Activated T-cell treated with anti-CD3 and anti-CD28 coated beads, Interleukin-2, amount 50 U/mL, for 24 hours (primary cell): ENCODE data around the gene PFKL.
"Not testable (repeated sequence)": the region's sequence is repeated elsewhere in the genome, so short reads cannot be mapped to it uniquely, and the experiment has no call there.

Source experiments
- DNase-seq: peaks from one replicate; pipeline ENCODE4 v3.0.0-alpha.2; 2020
- H3K27ac Mint-ChIP-seq: 2 replicates; pipeline ENCODE4 v1.8.0; 2020; ENCODE audit warnings: mild to moderate bottlenecking, mixed read lengths
- H3K27me3 Mint-ChIP-seq: 2 replicates; pipeline ENCODE4 v1.8.0; 2020; ENCODE audit warnings: mixed read lengths
- H3K36me3 Mint-ChIP-seq: 2 replicates; pipeline ENCODE4 v1.8.0; 2020; ENCODE audit warnings: low read depth, mixed read lengths
- H3K4me1 Mint-ChIP-seq: 2 replicates; pipeline ENCODE4 v1.8.0; 2020; ENCODE audit warnings: low read depth, mixed read lengths
- H3K4me3 Mint-ChIP-seq: 2 replicates; pipeline ENCODE4 v1.8.0; 2020; ENCODE audit warnings: mild to moderate bottlenecking, moderate library complexity, mixed read lengths
- H3K9me3 Mint-ChIP-seq: 2 replicates; pipeline ENCODE4 v1.8.0; 2020; ENCODE audit warnings: mixed read lengths

The PFKL gene

GRCh38 chr21:44296916-44297315 lies 2.9 kb upstream of the PFKL start:
- Mint-ChIP-seq H3K4me1 (peaks cover 38% of the 10 kb centered on the region), H3K36me3 (peaks cover 7% of the 10 kb centered on the region), H3K27ac (no peak overlapping the region), H3K27me3 (no peaks in the 10 kb centered on the region), H3K9me3 (no peaks in the 10 kb centered on the region), H3K4me3 (no peak overlapping the region)
- no peak for DNase-seq

- Mint-ChIP-seq H3K9me3 (no peaks in the 10 kb centered on the region), H3K4me1 (peaks cover 45% of the 10 kb centered on the region), H3K27ac (peak overlapping the region; percentile 67), H3K27me3 (no peaks in the 10 kb centered on the region), H3K36me3 (peaks cover 12% of the 10 kb centered on the region), H3K4me3 (peak overlapping the region; percentile 29)
- peak; percentile 84 for DNase-seq
Measured at GRCh38 chr21:44297525-44298290, 2.1 kb upstream of the PFKL start.

GRCh38 chr21:44298301-44298700 lies 1.6 kb upstream of the PFKL start:
- H3K4me3 Mint-ChIP-seq = peak overlapping the region; percentile 27
- H3K9me3 Mint-ChIP-seq = no peaks in the 10 kb centered on the region
- peak overlapping the region; percentile 67 for H3K27ac Mint-ChIP-seq
- no peaks in the 10 kb centered on the region for H3K27me3 Mint-ChIP-seq
- peaks cover 47% of the 10 kb centered on the region for H3K4me1 Mint-ChIP-seq
- peaks cover 12% of the 10 kb centered on the region for H3K36me3 Mint-ChIP-seq
- DNase-seq = no peak

GRCh38 chr21:44299085-44299457 lies 782 bp upstream of the PFKL start:
- H3K4me3 Mint-ChIP-seq = peak overlapping the region; percentile 84
- peaks cover 18% of the 10 kb centered on the region for H3K36me3 Mint-ChIP-seq
- H3K9me3 Mint-ChIP-seq = no peaks in the 10 kb centered on the region
- H3K27ac Mint-ChIP-seq = peak overlapping the region; percentile 95
- no peaks in the 10 kb centered on the region for H3K27me3 Mint-ChIP-seq
- H3K4me1 Mint-ChIP-seq = peaks cover 53% of the 10 kb centered on the region
- DNase-seq = no peak

GRCh38 chr21:44300262-44300959 lies 558 bp downstream of the PFKL start:
- H3K36me3 Mint-ChIP-seq = peaks cover 19% of the 10 kb centered on the region
- peak overlapping the region; percentile 88 for H3K27ac Mint-ChIP-seq
- peaks cover 55% of the 10 kb centered on the region for H3K4me1 Mint-ChIP-seq
- no peaks in the 10 kb centered on the region for H3K27me3 Mint-ChIP-seq
- DNase-seq = peak; percentile 78
- H3K4me3 Mint-ChIP-seq = peak overlapping the region; percentile 83
- H3K9me3 Mint-ChIP-seq = no peaks in the 10 kb centered on the region

GRCh38 chr21:44301141-44301540 lies 1.3 kb downstream of the PFKL start:
- H3K27me3 Mint-ChIP-seq = no peaks in the 10 kb centered on the region
- H3K4me1 Mint-ChIP-seq = peaks cover 55% of the 10 kb centered on the region
- no peaks in the 10 kb centered on the region for H3K9me3 Mint-ChIP-seq
- DNase-seq = no peak
- H3K36me3 Mint-ChIP-seq = peaks cover 19% of the 10 kb centered on the region
- H3K4me3 Mint-ChIP-seq = peak overlapping the region; percentile 83
- peak overlapping the region; percentile 88 for H3K27ac Mint-ChIP-seq

GRCh38 chr21:44301961-44302406 lies 2.1 kb downstream of the PFKL start:
- Mint-ChIP-seq H3K4me3 (peak overlapping the region; percentile 83), H3K27ac (peak overlapping the region; percentile 71), H3K4me1 (peaks cover 55% of the 10 kb centered on the region), H3K9me3 (no peaks in the 10 kb centered on the region), H3K36me3 (peaks cover 26% of the 10 kb centered on the region), H3K27me3 (no peaks in the 10 kb centered on the region)
- DNase-seq = no peak

- not testable (repeated sequence) for DNase-seq, H3K27me3 Mint-ChIP-seq, H3K9me3 Mint-ChIP-seq
- Mint-ChIP-seq H3K4me3 (peak overlapping the region; percentile 83), H3K4me1 (peaks cover 51% of the 10 kb centered on the region), H3K27ac (peak overlapping the region; percentile 29), H3K36me3 (peaks cover 34% of the 10 kb centered on the region)
Measured at GRCh38 chr21:44302573-44303401, 2.9 kb downstream of the PFKL start.

- H3K4me1 Mint-ChIP-seq = peaks cover 43% of the 10 kb centered on the region
- no peak overlapping the region for H3K4me3 Mint-ChIP-seq
- H3K36me3 Mint-ChIP-seq = peaks cover 40% of the 10 kb centered on the region
- H3K27me3 Mint-ChIP-seq = no peaks in the 10 kb centered on the region
- peak overlapping the region; percentile 59 for H3K27ac Mint-ChIP-seq
- no peaks in the 10 kb centered on the region for H3K9me3 Mint-ChIP-seq
- no peak for DNase-seq
Measured at GRCh38 chr21:44303490-44303981, 3.7 kb downstream of the PFKL start.

GRCh38 chr21:44304011-44304616 lies 4.3 kb downstream of the PFKL start:
- no peak for DNase-seq
- no peaks in the 10 kb centered on the region for H3K27me3 Mint-ChIP-seq
- peaks cover 39% of the 10 kb centered on the region for H3K4me1 Mint-ChIP-seq
- peaks cover 46% of the 10 kb centered on the region for H3K36me3 Mint-ChIP-seq
- no peaks in the 10 kb centered on the region for H3K9me3 Mint-ChIP-seq
- H3K4me3 Mint-ChIP-seq = no peak overlapping the region
- H3K27ac Mint-ChIP-seq = peak overlapping the region; percentile 59

GRCh38 chr21:44304877-44305293 lies 5.0 kb downstream of the PFKL start:
- peaks cover 36% of the 10 kb centered on the region for H3K4me1 Mint-ChIP-seq
- H3K36me3 Mint-ChIP-seq = peaks cover 50% of the 10 kb centered on the region
- no peak overlapping the region for H3K4me3 Mint-ChIP-seq
- no peaks in the 10 kb centered on the region for H3K9me3 Mint-ChIP-seq
- peak overlapping the region; percentile 66 for H3K27ac Mint-ChIP-seq
- peak; percentile 66 for DNase-seq
- H3K27me3 Mint-ChIP-seq = no peaks in the 10 kb centered on the region

GRCh38 chr21:44305691-44306090 lies 5.8 kb downstream of the PFKL start:
- Mint-ChIP-seq H3K27ac (no peak overlapping the region), H3K9me3 (no peaks in the 10 kb centered on the region), H3K4me3 (no peak overlapping the region), H3K27me3 (no peaks in the 10 kb centered on the region), H3K36me3 (peaks cover 52% of the 10 kb centered on the region), H3K4me1 (peaks cover 35% of the 10 kb centered on the region)
- no peak for DNase-seq

- H3K9me3 Mint-ChIP-seq = no peaks in the 10 kb centered on the region
- no peaks in the 10 kb centered on the region for H3K27me3 Mint-ChIP-seq
- peaks cover 58% of the 10 kb centered on the region for H3K36me3 Mint-ChIP-seq
- DNase-seq = no peak
- peaks cover 21% of the 10 kb centered on the region for H3K4me1 Mint-ChIP-seq
- peak overlapping the region; percentile 73 for H3K27ac Mint-ChIP-seq
- no peak overlapping the region for H3K4me3 Mint-ChIP-seq
Measured at GRCh38 chr21:44306936-44307704, 7.3 kb downstream of the PFKL start.
